Activated T-cell treated with anti-CD3 and anti-CD28 coated beads, Interleukin-2, amount 50 U/mL, for 72 hours (primary cell): ENCODE results near the gene PPARA. TPM values are rescaled to one million over a fixed set of nuclear protein-coding genes. Genes with fewer than 3 reads are reported as not detected.

Experiments used
- ATAC-seq, 2 donors: fragments of 150-1000 bp; cut with Tn5 transposase; replicated peaks in 1 of 2; 2 replicates each; pipeline ENCODE4 v1.10.0; 2021; ENCODE audit warnings: moderate library complexity in 2 of 2, mild to moderate bottlenecking in 1 of 2
- DNase-seq, 2 donors: peaks; one replicate each; pipeline ENCODE4 v3.0.0; 2021 to 2022; ENCODE audit warnings: mixed read lengths in 1 of 2
- H3K27ac Mint-ChIP-seq: one replicate; pipeline ENCODE4 v1.8.0; 2022; ENCODE audit warnings: mild to moderate bottlenecking, moderate library complexity, mixed read lengths
- H3K27me3 Mint-ChIP-seq: one replicate; pipeline ENCODE4 v1.8.0; 2022; ENCODE audit warnings: low read depth, mixed read lengths
- H3K36me3 Mint-ChIP-seq, 2 donors: one replicate each; pipeline ENCODE4 v1.8.0; 2022; ENCODE audit warnings: mixed read lengths in 2 of 2, mild to moderate bottlenecking in 1 of 2; ENCODE audit not compliant: insufficient read depth in 2 of 2
- H3K4me1 Mint-ChIP-seq: one replicate; pipeline ENCODE4 v1.8.0; 2022; ENCODE audit warnings: low read depth, mixed read lengths
- H3K4me3 Mint-ChIP-seq, 2 donors: one replicate each; pipeline ENCODE4 v1.8.0; 2022; ENCODE audit warnings: mild to moderate bottlenecking in 2 of 2, mixed read lengths in 2 of 2, moderate library complexity in 2 of 2
- H3K9me3 Mint-ChIP-seq, 2 donors: one replicate each; pipeline ENCODE4 v1.8.0; 2022; ENCODE audit warnings: mixed read lengths in 2 of 2
- total RNA-seq, 2 donors: library from RNA; stranded (reverse); gene quantifications; one replicate each; pipeline ENCODE4 v1.2.3, GENCODE V29; 2022

The PPARA gene
- total RNA-seq, 2 donors from 2014 or later: 14.8 to 16.6 TPM

DNA sequence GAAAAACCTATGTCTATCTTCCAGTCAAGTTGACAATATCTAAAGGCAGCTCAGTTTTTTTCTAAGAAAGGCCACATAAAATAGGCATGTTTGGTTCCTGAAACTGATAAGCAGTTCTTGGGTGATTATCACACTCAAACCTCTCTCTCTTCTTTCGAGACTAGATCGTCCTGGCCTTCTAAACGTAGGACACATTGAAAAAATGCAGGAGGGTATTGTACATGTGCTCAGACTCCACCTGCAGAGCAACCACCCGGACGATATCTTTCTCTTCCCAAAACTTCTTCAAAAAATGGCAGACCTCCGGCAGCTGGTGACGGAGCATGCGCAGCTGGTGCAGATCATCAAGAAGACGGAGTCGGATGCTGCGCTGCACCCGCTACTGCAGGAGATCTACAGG, 84.6 kb downstream of the PPARA start:
- H3K27me3 Mint-ChIP-seq: no peaks in the 10 kb centered on the region
- no peaks in the 10 kb centered on the region for H3K36me3 Mint-ChIP-seq
- no peaks in the 10 kb centered on the region for H3K9me3 Mint-ChIP-seq
- H3K27ac Mint-ChIP-seq: no peak overlapping the region
- H3K4me1 Mint-ChIP-seq: peaks cover 6% of the 10 kb centered on the region
- DNase-seq (no peak), ATAC-seq (no peak)
- no peak overlapping the region for H3K4me3 Mint-ChIP-seq

DNA sequence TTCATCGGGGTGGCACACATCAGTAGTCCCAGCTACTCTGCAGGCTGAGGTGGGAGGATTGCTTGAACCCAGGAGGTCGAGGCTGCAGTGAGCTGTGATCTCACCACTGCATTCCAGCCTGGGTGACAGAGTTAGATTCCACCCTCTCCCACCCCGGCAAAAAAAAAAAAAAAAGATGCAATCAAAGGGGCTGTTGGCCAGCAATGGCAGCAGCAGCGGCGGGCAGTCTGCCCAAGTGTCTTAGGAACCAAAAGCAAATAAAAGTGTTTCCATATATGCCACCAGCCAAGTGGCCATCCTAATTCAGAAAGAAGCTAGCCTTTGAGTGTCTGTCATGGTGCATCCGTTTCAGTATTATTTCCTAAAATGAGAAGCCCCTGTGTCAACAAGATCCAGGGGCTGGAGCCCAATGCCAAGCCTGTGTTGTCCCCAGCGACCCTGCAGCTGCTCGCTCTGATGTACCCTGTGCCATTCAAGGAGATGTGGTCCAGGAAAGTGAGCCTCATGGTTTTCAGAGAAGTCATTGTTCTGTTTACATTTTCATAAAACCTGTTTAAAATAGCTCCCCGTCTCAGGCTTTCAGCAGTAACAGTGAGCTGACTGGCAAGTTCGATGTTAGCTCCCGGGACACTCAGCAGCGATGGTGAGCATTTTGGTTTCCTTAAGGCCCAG, 87.3 kb downstream of the PPARA start:
- H3K9me3 Mint-ChIP-seq: no peaks in the 10 kb centered on the region
- H3K36me3 Mint-ChIP-seq: no peaks in the 10 kb centered on the region
- no peak overlapping the region for H3K4me3 Mint-ChIP-seq
- DNase-seq: no peak
- H3K27ac Mint-ChIP-seq: no peak overlapping the region
- peaks cover 6% of the 10 kb centered on the region for H3K4me1 Mint-ChIP-seq
- no peaks in the 10 kb centered on the region for H3K27me3 Mint-ChIP-seq
- no peak for ATAC-seq

GRCh38 chr22:46238541-46238940, 88.2 kb downstream of the PPARA start:
- Mint-ChIP-seq H3K36me3 (peaks cover 0 to 1% of the 10 kb centered on the region in 2 donors), H3K4me3 (no peak overlapping the region), H3K4me1 (peaks cover 6% of the 10 kb centered on the region), H3K9me3 (no peaks in the 10 kb centered on the region), H3K27me3 (no peaks in the 10 kb centered on the region), H3K27ac (no peak overlapping the region)
- DNase-seq (no peak), ATAC-seq (no peak)

DNA sequence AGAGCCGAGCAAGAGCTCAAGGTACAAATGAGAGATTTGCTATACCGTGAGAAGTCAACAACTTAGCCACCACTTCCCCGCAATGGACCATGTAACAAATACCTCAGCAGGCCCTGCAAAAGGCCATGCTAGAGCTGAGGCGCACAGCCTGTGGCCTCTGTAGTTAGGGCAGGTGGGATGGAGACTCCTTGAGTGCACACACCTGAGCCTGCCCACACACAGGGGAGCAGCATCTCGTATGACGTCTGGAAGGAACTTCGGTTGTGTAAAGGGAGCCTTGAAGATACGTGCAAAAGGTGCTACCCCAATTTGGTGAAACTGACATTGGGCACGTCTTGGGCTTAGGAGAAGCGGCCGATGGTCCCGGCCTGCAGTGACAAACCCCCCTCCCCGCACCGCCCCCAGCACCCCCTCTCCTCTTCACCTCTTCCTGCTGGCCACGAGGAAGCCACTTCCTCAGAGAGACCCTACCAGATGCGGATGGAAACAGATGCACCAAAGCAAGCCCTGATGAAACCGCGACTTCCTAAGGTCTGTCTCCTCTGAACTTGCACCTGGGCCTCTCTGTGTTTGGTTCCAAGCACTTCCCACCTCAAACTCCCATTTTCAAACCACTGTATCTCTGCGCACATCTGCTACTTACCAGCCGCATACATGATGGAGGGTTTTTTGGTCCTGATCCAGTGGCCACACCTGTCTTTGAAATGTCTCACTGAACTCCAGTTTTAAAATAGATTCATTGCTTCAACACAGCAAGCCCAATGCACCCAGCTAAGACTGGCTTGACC, 89.1 kb downstream of the PPARA start:
- DNase-seq (no peak), ATAC-seq (peak in 1 of 2 donors; percentile 21)
- Mint-ChIP-seq H3K4me1 (peaks cover 6% of the 10 kb centered on the region), H3K36me3 (peaks cover 0 to 1% of the 10 kb centered on the region in 2 donors), H3K27me3 (no peaks in the 10 kb centered on the region), H3K27ac (no peak overlapping the region), H3K9me3 (no peaks in the 10 kb centered on the region), H3K4me3 (no peak overlapping the region)

GRCh38 chr22:46240073-46240472, 89.7 kb downstream of the PPARA start:
- DNase-seq: no peak
- peaks cover 6% of the 10 kb centered on the region for H3K4me1 Mint-ChIP-seq
- no peaks in the 10 kb centered on the region for H3K9me3 Mint-ChIP-seq
- no peak overlapping the region for H3K27ac Mint-ChIP-seq
- no peak overlapping the region for H3K4me3 Mint-ChIP-seq
- ATAC-seq: no peak
- peaks cover 0 to 1% of the 10 kb centered on the region in 2 donors for H3K36me3 Mint-ChIP-seq
- H3K27me3 Mint-ChIP-seq: no peaks in the 10 kb centered on the region

GRCh38 chr22:46240506-46240905, 90.2 kb downstream of the PPARA start:
- no peaks in the 10 kb centered on the region for H3K27me3 Mint-ChIP-seq
- DNase-seq (no peak), ATAC-seq (no peak)
- peaks cover 0 to 1% of the 10 kb centered on the region in 2 donors for H3K36me3 Mint-ChIP-seq
- no peak overlapping the region for H3K27ac Mint-ChIP-seq
- H3K4me3 Mint-ChIP-seq: no peak overlapping the region
- H3K4me1 Mint-ChIP-seq: peaks cover 6% of the 10 kb centered on the region
- H3K9me3 Mint-ChIP-seq: no peaks in the 10 kb centered on the region

DNA sequence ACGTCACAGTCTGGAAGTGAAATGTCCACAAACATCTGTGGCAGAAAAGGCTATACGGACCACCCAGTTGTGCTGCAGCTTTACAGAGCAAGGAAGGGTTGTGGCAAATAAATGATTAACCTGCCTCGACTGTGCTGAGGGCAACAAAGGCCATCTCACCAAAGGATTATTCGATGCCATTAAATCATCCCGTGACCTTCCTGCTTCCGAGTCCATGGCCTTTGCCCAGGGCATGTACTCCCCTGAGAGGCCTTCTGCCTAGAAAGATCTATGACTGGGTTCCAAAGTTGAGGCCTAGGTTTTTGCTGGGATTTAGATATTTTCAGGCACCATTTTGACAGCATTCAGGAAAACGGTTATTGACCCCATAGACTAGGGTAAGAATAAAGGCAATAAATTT, 90.6 kb downstream of the PPARA start:
- Mint-ChIP-seq H3K27me3 (no peaks in the 10 kb centered on the region), H3K4me1 (peaks cover 6% of the 10 kb centered on the region), H3K9me3 (no peaks in the 10 kb centered on the region), H3K4me3 (no peak overlapping the region), H3K36me3 (peaks cover 0 to 1% of the 10 kb centered on the region in 2 donors), H3K27ac (no peak overlapping the region)
- ATAC-seq (no peak), DNase-seq (no peak)

- Mint-ChIP-seq H3K27me3 (no peaks in the 10 kb centered on the region), H3K4me1 (peaks cover 6% of the 10 kb centered on the region), H3K4me3 (no peak overlapping the region), H3K36me3 (peaks cover 0 to 1% of the 10 kb centered on the region in 2 donors), H3K9me3 (no peaks in the 10 kb centered on the region), H3K27ac (no peak overlapping the region)
- ATAC-seq: no peak
- DNase-seq: no peak
These were observed 91.2 kb downstream of the PPARA start for GRCh38 chr22:46241396-46242007.

DNA sequence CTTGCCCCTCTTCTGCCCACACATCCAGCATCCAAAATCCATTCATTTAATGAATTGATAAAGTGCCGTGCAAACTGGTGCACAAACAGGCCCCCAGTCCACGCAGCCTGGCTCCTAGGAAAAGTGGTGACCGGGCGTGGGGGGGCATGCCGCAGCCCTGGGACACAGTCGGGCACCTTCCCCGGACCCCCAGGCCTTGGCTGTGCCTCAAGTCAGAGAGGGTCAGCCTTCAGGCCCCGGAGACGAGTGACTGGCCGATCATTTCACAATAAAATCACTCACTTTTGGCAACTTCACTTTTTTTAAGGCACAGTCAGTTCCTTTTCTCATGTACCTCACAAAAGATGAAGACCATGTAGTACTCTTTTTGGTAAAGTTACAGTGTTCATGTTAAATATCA, 91.8 kb downstream of the PPARA start:
- Mint-ChIP-seq H3K4me3 (no peak overlapping the region), H3K27me3 (no peaks in the 10 kb centered on the region), H3K36me3 (peaks cover 0 to 1% of the 10 kb centered on the region in 2 donors), H3K9me3 (no peaks in the 10 kb centered on the region), H3K4me1 (peaks cover 6% of the 10 kb centered on the region), H3K27ac (no peak overlapping the region)
- DNase-seq (no peak), ATAC-seq (no peak)

GRCh38 chr22:46244771-46245170, 94.4 kb downstream of the PPARA start:
- H3K27ac Mint-ChIP-seq: no peak overlapping the region
- no peaks in the 10 kb centered on the region for H3K27me3 Mint-ChIP-seq
- H3K9me3 Mint-ChIP-seq: no peaks in the 10 kb centered on the region
- H3K4me1 Mint-ChIP-seq: peaks cover 6% of the 10 kb centered on the region
- ATAC-seq (no peak), DNase-seq (no peak)
- no peak overlapping the region for H3K4me3 Mint-ChIP-seq
- H3K36me3 Mint-ChIP-seq: peaks cover 0 to 1% of the 10 kb centered on the region in 2 donors

- no peak overlapping the region for H3K4me3 Mint-ChIP-seq
- H3K27me3 Mint-ChIP-seq: no peaks in the 10 kb centered on the region
- H3K36me3 Mint-ChIP-seq: peaks cover 0 to 1% of the 10 kb centered on the region in 2 donors
- DNase-seq (no peak), ATAC-seq (no peak)
- H3K4me1 Mint-ChIP-seq: peaks cover 4% of the 10 kb centered on the region
- H3K9me3 Mint-ChIP-seq: no peaks in the 10 kb centered on the region
- no peak overlapping the region for H3K27ac Mint-ChIP-seq
These were observed 95.2 kb downstream of the PPARA start for GRCh38 chr22:46245511-46245910.

GRCh38 chr22:46246178-46246577, 95.9 kb downstream of the PPARA start:
- Mint-ChIP-seq H3K4me1 (peaks cover 8% of the 10 kb centered on the region), H3K4me3 (no peak overlapping the region), H3K36me3 (peaks cover 0 to 1% of the 10 kb centered on the region in 2 donors), H3K9me3 (no peaks in the 10 kb centered on the region), H3K27me3 (no peaks in the 10 kb centered on the region), H3K27ac (no peak overlapping the region)
- DNase-seq (no peak), ATAC-seq (no peak)

- H3K27ac Mint-ChIP-seq: no peak overlapping the region
- no peaks in the 10 kb centered on the region for H3K27me3 Mint-ChIP-seq
- H3K4me3 Mint-ChIP-seq: no peak overlapping the region
- ATAC-seq (no peak), DNase-seq (no peak)
- H3K36me3 Mint-ChIP-seq: peaks cover 0 to 1% of the 10 kb centered on the region in 2 donors
- peaks cover 0 to 1% of the 10 kb centered on the region in 2 donors for H3K9me3 Mint-ChIP-seq
- peaks cover 17% of the 10 kb centered on the region for H3K4me1 Mint-ChIP-seq
These were observed 97.2 kb downstream of the PPARA start for GRCh38 chr22:46247443-46247975.
